HT1080 (cell line): ENCODE measurements around the gene ZBTB40. TPM values are rescaled to one million over a fixed set of nuclear protein-coding genes. Genes with fewer than 3 reads are reported as not detected.

Experiments
- DNase-seq: peaks from one replicate; pipeline ENCODE4 v3.0.0-alpha.2; 2015; ENCODE audit warnings: low read depth
- total RNA-seq: library from RNA; depleted of rRNA; stranded (reverse); fragments of >200 nt; shearing (Covaris generic); gene quantifications from 2 replicates; pipeline ENCODE4 v1.2.3, GENCODE V29; 2014

The ZBTB40 gene
- total RNA-seq, 1 experiment from 2014 or later = 13.0 TPM

DNA sequence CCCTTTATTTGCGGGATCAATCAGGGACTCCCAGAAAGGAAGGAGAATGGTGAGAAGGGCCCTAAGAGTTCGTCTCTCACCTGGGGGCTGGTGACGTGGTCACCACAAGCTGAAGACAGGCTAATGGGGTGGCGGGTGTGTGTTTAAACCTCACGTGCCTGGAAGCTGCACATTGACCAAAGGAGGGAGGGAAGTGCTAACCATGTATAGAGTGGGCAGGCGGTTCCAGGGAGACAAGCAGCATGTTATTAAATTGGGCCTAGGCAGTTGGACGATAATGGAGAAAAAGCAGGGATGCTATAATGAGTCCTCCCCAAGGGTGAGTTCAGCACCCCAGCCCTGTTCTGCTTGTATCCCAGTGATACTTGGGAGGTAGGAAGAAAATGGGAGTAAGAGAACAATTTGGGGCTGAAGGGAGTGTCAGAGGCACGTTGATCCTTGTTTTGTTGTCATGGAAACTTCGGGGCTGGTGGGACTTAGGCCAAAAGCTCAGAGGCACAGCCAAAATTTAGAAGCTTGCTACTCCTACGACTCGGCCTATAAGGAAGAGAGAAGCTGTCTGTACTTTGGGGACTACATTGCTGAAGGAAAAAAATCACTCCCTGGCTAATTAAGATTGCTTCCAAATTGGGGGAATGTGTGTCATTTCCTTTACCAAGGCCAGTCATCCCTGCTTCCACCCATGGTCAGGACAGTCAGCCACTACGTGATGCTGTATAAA lies 78.4 kb downstream of the ZBTB40 start:
- DNase-seq = peak; percentile 15

DNA sequence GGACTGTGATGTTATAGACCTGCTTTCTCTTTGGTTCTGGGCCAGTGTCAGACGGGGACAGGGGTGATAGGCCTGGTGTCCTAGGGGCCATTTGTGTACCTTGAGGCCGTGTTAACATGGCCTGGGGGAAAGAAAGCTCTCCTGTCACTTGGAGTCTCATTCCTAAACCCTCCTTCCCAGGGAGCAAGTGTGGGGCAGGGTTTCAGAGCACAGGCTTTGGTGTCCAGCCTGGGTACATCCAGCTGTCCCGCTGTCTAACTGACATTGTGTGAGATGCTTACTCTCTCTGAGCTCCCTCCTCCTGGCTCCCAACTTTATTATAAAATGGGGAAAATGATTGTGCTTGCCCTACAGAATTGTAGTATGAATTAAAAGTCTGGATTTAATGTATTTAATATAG lies 79.1 kb downstream of the ZBTB40 start:
- DNase-seq = no peak

DNA sequence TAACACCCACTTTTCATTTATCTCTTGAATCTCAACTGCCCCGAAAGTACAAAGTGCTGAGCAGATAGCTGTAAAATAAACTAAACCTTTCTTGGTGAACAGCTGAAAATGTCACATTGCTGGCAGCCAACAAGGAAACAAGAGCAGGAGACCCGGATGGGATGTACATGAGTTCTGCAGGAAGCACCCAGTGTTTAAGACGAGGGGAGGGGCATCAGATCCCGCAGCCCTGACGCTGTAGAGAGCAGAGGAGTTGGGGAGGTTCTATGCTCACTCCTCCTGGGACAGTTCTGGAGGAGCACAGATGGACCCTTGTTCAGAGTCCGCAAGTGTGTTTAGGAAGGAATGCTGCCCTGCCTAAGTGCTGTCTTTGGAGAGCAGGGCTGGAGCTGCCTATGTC lies 79.6 kb downstream of the ZBTB40 start:
- DNase-seq = no peak

DNA sequence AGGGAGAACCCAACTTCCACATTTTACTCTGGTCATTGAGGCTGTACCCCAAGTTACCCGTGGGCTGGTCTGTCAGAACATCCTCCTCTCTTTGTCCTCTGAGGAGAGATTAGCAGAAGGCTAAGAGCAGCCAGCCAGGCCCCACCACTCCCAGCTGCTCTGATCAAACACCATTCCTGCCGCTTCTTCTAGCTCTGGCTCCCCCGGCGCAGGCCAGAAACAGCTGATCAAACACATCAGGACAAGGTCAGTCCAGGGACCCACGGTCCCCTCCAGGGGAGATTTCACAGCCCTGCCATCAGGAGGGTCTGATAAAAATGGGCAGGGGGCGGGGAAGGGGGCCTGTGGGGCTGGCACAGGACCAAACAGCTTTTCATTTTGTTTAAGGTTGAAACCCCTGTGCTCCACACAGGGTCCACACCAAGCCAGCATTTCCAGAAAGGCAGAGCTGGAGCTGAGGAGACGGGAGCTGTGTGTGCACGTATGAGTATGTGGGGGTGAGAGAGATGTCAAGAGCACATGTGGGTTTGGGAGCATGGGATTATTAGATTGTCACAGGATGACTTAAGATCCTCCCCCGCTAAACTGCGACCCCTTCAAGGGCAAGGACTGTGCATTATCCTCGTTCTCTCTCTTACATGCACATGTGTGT lies 81.7 kb downstream of the ZBTB40 start:
- DNase-seq = no peak

DNA sequence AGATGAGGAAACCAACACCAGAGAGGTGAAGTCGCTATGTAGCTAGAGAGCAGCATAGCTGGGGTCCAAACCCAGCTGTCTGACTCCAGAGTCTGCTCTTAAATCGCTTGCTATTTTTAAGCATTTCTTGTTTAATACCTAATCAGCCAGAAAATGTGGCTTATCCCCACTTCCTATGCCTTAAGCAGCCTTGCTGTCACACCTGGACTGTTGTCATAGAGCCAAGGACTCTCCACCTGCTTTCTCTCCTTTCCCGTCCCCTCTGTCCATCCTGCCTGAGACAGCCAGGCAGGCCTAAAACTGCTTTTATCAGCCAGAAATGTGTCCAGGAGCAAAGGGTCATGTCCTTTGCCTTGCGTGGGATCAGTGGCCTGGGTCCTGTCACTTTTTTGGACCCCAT lies 83.3 kb downstream of the ZBTB40 start:
- no peak for DNase-seq

DNA sequence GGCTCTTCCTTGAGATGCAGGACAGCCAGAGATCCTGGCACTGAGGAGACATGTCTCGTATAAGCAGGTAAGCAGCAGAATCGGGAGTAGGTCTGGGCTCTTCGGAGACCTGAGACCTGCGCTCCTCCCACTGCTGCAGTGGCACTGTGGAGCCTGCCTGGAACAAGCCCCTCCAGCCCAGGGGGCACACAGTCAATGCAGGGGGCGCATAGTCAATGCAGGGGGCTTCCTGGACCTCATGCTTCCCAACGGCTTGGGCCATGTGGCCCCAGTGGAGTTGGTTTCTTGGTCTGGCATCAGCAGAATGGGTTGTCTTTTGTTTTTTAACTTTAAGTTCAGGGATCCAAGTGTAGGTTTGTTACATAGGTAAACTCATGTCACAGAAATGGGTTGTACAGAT lies 83.7 kb downstream of the ZBTB40 start:
- DNase-seq = no peak

DNA sequence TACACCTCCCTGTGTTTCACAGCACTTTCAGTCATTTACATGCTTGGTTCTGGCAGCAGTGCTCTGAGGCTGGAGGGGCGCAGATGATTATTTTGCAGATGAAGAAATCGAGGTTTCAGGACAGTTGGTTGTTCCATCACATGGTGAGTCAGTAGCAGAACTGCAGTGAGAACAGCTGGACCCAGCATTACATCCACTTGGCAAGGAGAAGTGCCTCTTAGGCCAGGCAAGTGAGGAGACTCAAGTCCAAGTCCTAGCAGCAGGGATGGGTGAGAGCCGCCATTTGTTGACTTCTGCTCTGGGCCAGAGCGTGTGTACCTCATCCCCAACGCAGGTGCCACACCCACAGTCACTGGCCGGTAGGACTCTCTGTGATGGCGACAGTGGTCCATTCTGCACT lies 84.9 kb downstream of the ZBTB40 start:
- DNase-seq = no peak

DNA sequence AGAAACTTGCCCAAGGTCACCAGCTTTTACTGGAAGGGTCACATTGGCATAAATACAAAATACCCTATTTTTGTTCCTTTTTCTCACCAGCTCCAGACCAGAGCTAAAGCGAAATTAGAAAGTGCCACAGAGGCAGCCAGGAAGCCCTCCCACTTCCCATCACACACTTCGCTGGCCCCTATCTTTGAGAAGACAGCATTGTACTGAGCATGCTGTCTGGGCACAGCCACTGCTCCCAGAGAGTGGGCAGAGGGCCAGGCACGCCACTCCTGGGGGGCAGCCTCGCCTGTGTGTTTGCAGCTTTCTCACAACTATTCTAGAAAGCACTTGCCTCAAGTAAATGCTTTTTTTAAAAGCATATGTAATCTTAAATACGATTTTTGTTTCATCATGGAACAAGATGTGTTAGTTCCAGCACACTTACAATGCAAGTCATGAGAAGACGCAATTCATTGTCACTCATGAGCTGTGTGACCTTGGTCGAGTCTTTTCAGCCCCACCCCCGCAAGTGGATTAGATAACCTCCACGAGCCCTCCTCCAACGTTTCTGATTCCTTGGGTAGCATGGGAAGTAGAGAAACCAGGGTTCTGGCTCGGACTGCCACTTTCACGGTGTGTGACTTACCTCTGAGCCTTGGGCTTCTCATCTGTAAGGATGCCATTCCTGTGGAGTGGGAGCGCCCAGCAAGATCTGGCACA lies 85.9 kb downstream of the ZBTB40 start:
- DNase-seq = no peak

DNA sequence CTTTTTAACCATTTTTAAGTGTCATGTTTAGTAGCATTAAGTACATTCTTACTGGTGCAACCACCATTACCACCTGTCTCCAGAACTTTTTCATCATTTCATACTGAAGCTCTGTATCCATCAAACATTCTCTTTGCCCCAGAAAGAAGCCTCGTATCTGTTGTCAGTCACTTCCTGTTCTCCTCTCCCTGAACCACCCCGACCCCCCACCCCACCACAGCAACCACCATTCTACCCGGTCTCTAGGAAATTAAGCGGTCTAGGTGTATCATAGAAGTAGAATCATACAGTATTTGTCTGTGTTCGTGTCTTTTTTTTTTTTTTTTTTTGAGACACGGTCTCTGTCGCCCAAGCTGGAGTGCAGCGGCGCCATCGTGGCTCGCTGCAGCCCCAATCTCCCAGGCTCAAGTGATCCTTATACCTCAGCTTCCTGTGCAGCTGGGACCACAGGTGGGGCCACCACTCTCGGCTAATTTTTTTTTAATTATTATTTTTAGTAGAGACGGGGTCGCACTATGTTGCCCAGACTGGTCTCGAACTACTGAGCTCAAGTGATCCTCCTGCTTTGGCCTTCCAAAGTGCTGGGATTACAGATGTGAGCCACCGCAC lies 88.0 kb downstream of the ZBTB40 start:
- no peak for DNase-seq

DNA sequence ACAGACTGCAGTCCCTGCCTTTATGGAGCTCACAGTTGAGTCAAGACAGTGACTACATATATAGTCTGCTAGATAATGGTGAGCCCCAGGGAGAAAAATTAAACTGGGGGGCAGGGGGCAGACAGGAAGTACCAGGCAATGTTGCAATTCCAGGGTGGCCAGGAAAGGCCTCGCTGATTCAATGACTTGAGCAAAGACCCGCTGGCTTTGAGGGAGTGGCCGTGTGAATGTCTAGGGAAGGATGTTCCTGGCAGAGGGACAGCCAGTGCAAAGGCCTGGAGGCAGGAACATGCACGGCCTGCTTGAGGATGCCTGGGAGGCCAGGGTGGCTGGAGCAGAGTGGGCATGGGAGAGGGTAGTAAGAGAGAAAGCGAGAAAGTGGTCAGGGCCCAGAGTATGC lies 88.7 kb downstream of the ZBTB40 start:
- peak; percentile 34 for DNase-seq

DNA sequence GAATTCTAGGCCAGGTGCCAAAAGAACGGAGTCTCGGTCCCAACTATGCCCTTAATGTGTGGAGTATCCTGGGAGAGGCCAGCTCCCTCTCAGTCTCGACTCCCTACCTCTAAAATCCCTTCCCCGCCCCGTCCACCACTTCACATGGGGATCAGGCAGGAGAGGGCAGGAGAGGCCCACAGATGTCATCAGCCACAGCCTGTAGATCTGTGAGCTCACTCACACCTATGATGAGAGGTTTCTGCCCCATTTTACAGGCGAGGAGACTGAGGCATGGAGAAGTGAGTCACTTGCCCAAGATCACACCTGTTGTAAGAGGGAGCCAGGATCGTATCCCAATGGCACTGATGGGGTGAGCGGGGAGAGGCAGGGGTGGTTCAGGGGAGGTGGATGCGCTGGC lies 91.2 kb downstream of the ZBTB40 start:
- no peak for DNase-seq

DNA sequence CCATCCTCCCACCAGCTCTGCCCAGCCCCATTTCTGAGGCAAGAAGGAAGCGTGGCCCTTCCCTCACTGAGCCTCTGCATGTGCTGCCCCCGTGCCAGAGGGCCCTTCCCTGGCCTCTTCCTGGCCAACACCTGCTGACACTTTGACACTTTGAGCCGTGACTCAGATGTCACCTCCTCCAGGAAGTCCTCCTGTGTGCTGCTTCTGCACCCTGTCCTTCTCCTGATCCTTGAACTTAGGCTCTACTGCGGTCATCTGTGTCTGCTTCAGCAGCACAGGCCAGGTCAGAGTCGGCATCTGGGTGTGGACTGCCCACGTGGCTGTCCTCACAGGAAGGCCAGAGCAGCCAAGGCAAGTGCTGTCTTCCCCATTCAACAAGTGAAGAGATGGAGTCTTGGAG lies 92.0 kb downstream of the ZBTB40 start:
- DNase-seq = no peak

DNA sequence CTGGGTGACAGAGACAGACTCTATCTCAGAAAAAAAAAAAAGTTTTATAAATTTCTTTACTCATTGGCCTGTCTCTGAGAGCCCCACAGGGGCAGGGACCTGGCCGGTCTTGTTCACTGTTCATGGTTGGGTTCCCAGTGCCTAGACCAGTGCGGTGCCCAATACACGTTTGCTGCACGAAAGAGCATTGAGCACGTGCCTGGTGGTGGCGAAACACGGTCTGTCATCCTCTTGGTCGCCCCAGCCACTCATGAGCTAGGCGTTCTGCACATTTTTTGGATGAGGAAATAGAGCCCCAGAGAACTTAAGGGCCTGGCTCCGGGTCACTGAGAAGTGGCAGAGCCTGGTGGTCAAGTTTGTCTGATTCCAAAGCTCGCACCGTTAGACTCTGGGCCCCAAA lies 93.0 kb downstream of the ZBTB40 start:
- no peak for DNase-seq

DNA sequence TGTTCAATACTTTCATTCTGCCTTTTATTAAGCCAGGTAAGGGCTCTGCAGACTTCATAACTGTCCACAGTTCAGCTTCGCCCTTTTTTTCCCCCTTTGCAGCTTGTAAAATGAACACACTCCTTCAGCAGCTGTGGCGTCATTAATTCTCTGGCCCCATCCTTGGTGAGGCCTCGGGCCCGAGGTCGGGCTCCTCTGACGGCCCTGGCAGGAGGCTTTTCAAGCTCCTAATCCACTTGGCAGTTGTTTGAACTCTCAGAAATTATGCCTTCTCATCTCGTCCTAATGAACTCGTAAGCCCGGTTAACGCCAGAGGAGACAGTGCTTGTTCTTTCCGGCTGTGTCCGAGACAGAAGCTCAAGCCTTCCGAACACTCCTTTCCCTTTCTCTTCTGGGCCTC lies 93.5 kb downstream of the ZBTB40 start:
- DNase-seq = no peak

DNA sequence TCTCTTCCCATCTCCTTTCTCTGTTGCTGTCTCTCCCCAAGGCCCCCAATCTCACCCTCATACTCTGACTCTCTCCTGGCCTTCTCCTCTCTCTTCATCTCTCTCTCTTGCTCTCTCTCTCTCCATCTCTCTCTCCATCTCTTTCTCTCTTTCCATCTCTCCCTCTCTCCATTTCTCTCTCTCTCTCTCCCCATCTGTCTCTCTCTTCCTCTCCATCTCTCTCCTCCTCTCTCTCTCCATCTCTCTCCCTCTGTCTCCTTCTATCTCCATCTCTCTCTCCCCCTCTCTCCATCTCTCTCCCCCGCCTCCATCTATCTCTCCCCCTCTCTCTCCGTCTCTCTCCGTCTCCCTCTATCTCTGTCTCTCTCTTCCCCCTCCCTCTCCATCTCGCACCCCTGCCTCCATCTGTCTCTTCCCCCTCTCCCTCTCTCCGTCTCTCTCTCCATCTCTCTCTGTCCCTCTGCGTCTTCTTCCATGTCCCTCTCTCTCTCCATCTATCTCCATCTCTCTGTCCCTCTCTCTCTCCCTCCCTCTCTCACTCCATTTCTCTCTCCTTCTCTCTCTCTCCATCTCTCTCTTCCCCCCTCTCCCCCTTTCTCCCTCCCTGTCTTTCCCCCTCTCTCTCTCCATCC lies 95.7 kb downstream of the ZBTB40 start:
- no peak for DNase-seq

DNA sequence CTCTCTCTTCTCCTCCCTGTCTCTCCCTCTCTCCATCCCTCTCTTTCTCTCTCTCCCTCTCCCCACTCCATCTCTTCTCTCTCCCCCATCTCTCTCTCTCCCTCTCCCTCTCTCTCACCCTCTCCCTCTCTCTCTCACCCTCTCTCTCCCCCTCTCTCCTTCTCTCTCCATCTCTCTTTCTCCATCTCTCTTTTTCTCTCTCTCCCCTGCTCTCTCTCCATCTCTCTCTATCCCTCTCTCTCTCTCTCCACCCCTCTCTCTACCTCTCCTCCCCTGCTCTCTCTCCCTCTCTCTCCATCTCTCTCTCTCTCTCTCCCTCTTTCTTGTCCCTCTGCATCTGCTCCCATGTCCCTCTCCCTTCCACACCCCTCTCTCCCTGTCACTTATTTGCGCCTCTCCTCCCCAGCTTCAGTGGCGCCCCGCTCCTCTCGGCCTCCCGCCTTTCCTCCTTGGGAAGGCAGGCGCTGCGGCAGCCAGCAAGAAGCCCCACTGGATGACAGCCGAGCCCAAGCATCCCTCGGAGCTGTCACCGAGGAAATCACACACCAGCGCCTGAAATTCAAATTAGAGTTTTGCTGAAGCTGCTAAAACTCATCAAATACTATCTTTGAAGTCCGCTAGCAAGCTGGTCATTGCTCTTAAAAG lies 96.3 kb downstream of the ZBTB40 start:
- DNase-seq = no peak

DNA sequence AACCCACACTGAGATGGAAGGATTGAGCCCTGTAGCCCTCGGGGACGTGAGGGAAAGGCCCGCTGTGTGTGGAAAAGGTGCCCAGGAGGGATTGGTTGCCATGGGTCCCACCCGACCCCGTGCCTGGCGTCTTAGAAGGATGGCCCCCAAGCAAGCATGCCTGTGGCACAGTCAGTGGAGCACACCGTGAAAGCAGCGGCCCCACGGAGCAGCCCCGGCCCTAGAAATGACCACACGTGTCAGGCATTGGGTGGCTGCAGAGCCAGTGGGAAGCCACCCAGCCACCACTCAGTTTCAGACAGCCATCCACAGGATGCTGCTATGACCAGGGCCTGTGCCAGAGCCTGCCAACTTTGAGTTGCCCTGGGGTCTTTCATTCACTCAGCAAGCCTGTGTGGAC lies 98.4 kb downstream of the ZBTB40 start:
- DNase-seq = no peak

DNA sequence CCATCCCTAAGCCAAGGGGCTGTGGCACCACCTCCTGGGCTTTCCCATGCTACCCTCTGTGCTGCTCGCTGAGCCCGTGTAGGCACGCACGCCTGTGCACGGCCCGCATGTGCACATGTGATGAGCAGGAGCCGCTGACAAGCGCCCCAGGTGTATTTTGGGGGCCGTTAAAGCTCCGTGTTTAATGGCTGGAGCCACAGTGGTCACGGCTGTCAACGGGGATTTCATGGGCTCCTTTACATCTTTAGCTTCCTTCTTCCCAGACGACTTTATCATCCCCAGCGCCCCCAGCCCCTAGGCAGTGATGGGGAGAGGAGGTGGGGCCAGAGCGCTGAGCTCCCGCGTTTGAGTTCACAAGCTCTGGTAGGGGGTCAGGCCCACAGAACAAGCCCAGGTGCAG lies 99.9 kb downstream of the ZBTB40 start:
- DNase-seq = no peak

DNA sequence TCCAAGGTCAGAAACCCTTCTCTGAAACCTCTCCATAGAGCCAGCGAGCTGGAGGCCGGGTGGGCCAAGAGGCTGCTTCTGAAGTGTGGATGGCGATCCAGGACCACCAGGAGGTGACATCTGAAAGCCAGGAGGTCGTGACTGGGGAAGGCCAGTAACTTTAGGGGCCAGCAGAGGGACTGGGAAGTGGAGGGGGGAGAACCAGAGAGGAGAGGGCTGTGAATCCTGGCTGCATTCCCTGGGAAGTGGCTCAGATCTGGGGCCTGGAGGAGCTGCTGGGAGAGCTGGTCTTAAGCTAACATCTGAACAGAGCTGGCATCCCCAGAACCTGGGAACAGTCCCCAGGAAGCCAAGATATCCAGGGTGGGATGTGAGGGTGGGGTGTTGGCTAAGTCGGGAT lies 100.4 kb downstream of the ZBTB40 start:
- DNase-seq = no peak

DNA sequence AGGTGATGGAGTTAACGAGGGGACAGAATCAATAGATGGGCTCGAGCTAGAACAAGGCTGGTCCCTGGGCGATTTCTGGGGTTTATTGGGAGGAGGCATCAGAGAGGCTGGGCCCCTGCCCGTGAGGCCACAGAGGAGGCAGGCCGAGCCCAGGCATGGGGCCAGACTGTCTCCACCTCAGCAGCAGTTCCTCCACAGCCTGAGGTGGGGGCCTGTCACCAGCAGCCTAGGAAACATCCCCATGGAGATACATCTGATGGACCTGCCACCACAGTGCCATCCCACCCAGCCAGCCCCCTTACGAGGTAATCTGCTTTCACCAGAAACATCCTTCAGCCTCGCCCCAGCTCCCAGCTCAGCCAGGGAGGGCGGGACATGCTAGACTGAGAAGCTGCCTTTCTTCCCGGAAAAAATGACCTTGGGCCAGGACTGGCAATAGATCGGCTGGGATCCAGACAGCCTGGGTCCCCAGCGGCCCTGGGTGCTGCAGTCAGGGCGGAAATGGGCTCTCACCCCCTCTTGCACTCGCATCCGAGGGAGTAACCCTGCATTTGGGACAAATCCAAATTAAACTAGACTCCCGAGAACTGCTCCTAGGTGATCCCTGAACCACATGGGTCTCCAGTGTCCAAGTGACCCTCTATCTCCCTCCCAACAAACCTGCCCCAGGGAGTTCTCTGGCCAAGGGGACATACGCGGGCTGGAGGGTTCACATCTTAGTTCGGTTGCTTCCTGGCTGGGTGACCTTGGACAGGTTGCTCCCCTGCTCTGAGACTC lies 101.6 kb downstream of the ZBTB40 start:
- no peak for DNase-seq
